Erythroblast (primary cell): ENCODE data around the gene SMC4.

ENCODE experiments used
- GATA1 ChIP-seq: IDR thresholded peaks from 2 replicates; pipeline ENCODE4 v1.6.1; 2011; ENCODE audit warnings: low read depth, mild to moderate bottlenecking, control low read depth, low read length, moderate library complexity
- POLR2A ChIP-seq: IDR thresholded peaks from 2 replicates; pipeline ENCODE4 v1.6.1; 2011; ENCODE audit warnings: mild to moderate bottlenecking, low read length

DNA sequence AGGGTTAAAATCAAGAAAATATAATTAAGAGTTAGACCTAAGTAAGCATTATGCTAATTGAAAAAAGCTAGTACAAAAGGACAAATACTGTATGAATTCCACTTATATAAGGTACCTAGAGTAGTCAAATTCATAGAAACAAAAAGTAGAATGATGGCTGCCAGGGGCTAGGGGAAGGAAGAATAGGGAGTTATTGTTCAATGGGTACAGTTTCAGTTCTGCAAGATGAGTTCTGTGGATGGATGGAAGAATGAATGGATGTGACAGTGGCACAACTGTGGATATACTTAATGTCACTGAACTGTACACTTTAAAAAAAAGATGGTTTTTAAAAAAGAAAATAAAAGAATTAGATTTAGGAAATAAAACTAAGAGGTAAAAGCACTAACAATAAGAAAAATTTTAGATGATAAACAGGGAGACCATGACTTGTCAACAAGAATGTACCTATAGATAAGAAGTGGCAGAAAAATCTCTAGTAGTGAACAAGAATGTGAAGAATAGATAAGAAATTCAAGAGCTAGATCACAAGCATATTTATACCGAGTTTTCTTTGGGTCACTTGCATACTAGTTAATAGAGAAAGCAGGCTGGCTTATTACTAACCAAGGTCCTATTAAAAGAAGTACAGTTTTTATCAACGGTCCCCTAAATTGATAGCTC, 6.0 kb upstream of the SMC4 start:
- TF ChIP-seq POLR2A (no peak), GATA1 (no peak)
